Measurements from ENCODE around the gene GPC6. TPM values are rescaled to one million over a fixed set of nuclear protein-coding genes. Genes with fewer than 3 reads are reported as not detected.

GPC6 gene
- total RNA-seq, 1 donor from 2014 or later, result 18.7 TPM

- no peak overlapping the region for H3K4me3 ChIP-seq (ENCODE audit: low read depth, low read length)
- no peak for TF ChIP-seq CTCF (conservative IDR thresholded peaks at IDR 0.05; ENCODE audit: low read depth, low read length)
- DNase-seq (ENCODE audit: low read depth), result no peak
Measured at GRCh38 chr13:93328943-93329342, 102.3 kb downstream of the GPC6 start.

- TF ChIP-seq CTCF (conservative IDR thresholded peaks at IDR 0.05; ENCODE audit: low read depth, low read length), result no peak
- no peak overlapping the region for H3K4me3 ChIP-seq (ENCODE audit: low read depth, low read length)
- no peak for DNase-seq (ENCODE audit: low read depth)
Measured at GRCh38 chr13:93336728-93337127, 110.1 kb downstream of the GPC6 start.

- DNase-seq (ENCODE audit: low read depth), result no peak
- no peak overlapping the region for H3K4me3 ChIP-seq (ENCODE audit: low read depth, low read length)
- no peak for TF ChIP-seq CTCF (conservative IDR thresholded peaks at IDR 0.05; ENCODE audit: low read depth, low read length)
Measured at GRCh38 chr13:93338030-93338429, 111.4 kb downstream of the GPC6 start.

GRCh38 chr13:93338906-93339305 is 112.3 kb downstream of the GPC6 start:
- DNase-seq (ENCODE audit: low read depth), result no peak
- no peak overlapping the region for H3K4me3 ChIP-seq (ENCODE audit: low read depth, low read length)
- no peak for TF ChIP-seq CTCF (conservative IDR thresholded peaks at IDR 0.05; ENCODE audit: low read depth, low read length)

GRCh38 chr13:93339550-93339949 is 112.9 kb downstream of the GPC6 start:
- TF ChIP-seq CTCF (conservative IDR thresholded peaks at IDR 0.05; ENCODE audit: low read depth, low read length), result no peak
- no peak for DNase-seq (ENCODE audit: low read depth)
- H3K4me3 ChIP-seq (ENCODE audit: low read depth, low read length), result no peak overlapping the region

GRCh38 chr13:93341517-93341916 is 114.9 kb downstream of the GPC6 start:
- no peak for TF ChIP-seq CTCF (conservative IDR thresholded peaks at IDR 0.05; ENCODE audit: low read depth, low read length)
- no peak for DNase-seq (ENCODE audit: low read depth)
- H3K4me3 ChIP-seq (ENCODE audit: low read depth, low read length), result no peak overlapping the region

GRCh38 chr13:93343097-93343496 is 116.5 kb downstream of the GPC6 start:
- no peak overlapping the region for H3K4me3 ChIP-seq (ENCODE audit: low read depth, low read length)
- DNase-seq (ENCODE audit: low read depth), result no peak
- TF ChIP-seq CTCF (conservative IDR thresholded peaks at IDR 0.05; ENCODE audit: low read depth, low read length), result no peak

Data from epithelial cell of proximal tubule (primary cell).